HG03469 (cell line): ENCODE data around the gene NR1D1.
A peak's percentile ranks its signal among the peaks of the same experiment; 100 is the strongest.

Experiments used
- ATAC-seq: cut with Tn5 transposase; IDR thresholded peaks from one replicate; pipeline ENCODE4 v1.9.1; 2021; ENCODE audit warnings: mild to moderate bottlenecking, moderate library complexity, moderate number of reproducible peaks; ENCODE audit not compliant: unreplicated experiment

Gene NR1D1

DNA sequence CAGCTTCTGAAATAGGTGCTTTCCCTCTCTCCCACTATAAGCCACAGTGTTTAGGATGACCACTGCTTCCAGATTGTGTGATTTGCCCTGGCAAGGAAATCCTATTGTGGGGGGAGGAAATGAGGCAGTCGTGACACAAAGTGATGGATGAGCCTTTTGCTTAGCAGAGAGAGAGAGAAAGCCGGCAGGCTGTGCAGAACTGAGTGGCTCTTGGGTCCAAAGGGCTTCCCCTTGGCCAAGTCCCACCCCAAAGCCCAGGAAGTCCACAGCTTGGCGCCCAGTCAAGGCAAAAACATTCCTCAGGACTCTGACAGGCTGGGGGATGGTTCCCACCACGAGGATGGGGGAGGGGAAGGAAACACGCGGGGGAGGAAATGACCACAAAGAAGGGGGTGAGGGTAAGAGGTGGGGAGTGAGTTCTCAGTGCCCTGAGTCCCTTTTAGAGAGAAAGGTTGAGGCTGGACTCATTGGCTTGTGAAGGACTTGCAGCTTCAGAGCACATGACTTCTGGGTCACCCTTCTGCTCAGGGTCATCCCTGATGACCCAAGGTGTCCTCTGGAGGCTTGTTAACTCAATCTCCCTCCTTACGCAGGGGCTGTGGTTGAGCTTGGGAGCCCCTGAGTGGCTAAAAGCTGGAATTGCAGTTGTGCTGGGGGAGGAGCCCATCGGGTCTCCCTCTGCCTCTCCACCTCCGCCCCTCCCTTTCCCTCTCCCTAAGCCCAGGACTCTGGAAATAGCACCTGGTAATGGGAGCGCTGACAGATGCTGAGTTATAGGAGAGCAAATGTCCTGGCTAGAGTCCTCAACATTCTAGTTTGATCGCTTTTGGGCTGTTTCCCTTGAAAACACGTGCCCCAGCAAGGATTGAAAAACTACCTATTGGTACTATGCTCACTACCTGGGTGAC lies 11.1 kb upstream of the NR1D1 start:
- ATAC-seq, result no peak

DNA sequence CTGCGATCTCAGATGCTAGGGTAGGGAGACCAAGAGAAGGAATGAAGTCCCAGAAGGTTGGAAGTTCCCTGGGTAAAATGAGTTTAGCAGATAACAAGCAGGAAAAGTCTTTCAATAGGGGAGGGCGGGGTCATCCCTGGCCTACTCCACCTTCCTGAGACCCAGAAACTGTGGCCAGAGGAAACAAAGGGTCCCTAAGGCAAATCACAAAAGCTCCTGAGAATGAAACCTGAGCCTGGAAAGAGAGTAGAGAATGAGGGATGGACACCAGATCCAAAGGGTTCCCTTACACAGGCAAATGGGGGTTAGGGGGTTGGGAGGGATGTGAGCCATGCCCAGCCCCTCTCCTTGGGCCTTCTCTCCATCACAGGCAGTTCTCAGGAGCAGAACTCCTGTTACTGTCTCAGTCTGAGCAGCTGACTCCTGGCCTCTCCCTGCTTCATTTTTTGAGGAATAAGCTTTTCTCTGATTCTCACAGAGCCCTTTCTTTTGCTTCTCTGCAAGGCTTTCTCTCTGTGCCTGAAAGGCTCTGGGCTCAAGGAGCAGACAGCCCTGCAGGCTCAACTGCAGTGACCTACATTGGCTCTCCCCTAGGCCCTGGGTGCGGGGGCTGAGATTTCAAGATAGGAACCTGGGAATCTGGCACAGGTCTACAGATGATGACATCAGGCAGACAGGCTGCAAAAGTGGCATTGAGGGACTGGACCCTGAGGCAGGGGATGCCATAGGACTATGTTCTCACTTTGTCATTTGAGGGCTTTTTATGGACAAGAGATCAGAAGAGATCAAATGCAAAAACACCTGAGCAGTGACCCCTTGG lies 9.8 kb upstream of the NR1D1 start:
- ATAC-seq, result no peak

DNA sequence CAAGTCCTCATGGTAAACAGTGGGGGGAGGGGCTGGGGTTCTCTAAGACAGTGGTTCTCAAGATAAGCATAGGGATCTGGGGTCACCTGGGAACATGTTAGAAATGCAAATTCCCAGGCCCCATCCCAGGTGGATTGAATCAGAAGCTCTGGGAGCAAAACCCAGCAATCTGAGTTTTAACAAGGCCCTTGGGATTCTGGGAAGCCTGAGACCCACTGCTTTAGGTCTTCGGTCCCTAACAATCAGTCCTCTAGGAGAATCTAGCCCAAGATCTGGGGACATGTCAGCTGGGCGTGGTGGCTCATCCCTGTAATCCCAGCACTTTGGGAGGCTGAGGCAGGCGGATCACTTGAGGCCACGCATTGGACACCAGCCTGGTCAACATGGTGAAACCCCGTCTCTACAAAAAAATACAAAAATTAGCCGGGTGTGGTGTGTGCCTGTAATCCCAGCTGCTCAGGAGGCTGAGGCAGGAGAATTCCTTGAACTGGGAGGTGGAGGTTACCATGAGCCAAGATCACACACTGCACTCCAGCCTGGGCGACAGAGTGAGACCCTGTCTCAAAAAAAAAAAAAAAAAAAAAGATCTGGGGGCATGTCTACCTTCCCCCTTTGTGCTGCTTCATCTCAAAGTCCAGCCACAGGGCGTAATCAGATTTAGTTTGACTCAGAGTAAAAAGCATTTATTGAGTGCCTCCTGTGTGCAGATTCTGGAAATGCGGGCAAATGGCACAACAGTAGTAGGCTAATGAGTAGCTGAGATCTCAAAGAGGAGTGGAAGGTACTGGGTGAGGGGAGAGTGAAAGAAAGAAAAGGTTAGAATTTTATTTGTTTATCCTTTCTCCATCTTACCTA lies 8.8 kb upstream of the NR1D1 start:
- no peak for ATAC-seq

DNA sequence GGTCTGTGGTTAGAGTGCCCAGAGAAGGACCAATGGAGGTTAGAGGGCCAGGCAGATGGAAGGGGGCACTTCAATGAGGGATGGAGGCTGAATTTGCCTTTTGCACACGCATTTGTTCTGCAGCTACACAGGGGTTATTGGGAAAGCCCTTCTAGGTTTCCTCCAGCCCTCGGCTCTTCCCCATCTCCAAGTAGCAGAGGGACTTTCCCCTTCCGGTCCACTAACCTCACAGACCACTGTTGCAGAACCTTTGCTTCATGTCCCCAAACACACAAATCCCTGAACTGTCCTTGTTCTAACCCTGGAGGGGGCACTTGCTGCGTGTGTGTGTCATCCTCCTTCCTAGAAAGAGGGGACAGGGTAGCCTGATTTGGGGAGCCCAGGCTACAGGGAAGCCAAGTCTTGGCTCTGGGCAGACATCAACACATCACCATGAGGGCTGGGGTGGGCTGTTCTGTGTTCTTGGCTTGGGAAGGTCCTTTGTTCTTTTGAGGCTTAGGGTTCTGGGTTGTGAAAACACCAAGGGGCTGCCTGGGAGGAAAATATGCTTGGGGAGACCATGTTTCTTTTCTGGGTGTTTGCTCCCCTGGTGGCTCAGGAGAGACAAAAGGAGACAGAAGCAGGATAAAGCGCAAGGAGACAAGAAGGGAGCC lies 7.3 kb upstream of the NR1D1 start:
- no peak for ATAC-seq

DNA sequence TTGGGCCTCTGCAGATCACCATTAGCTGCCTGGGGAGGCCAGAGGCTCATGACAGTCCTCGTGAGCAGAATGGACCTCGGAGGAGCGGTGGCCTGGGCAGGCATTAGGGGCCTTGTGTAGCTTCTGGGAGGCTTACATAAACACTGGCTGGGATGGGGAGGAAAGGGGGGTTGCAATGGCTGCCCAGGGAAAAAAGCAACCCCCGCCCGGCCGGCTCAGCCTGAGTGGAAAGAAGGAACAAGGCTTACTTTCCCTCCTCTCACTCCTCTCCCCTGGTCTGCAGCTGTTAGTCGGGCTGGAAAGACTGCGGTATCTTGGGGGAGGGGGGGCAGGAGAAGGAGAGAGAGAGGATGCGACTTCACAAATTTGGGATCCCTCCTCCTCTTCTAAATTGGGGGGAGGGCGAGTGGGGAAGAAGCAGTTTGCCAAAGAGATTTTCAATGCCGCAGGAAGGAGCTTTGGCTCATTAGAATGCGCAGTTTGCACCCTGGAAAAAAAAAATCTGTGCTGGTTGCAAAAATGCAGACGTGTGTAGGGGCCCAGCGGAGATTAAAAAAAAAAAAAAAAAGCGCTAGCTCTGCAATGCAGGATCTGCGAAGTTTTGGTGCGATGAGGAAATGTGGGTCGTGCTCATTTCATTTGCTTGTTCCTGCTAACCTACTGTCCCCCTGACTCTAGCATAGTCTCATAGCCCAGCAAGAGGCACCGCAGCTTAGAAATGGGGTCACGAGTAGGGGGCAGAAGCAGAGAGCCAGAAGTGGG lies 6.6 kb upstream of the NR1D1 start:
- ATAC-seq, result no peak

DNA sequence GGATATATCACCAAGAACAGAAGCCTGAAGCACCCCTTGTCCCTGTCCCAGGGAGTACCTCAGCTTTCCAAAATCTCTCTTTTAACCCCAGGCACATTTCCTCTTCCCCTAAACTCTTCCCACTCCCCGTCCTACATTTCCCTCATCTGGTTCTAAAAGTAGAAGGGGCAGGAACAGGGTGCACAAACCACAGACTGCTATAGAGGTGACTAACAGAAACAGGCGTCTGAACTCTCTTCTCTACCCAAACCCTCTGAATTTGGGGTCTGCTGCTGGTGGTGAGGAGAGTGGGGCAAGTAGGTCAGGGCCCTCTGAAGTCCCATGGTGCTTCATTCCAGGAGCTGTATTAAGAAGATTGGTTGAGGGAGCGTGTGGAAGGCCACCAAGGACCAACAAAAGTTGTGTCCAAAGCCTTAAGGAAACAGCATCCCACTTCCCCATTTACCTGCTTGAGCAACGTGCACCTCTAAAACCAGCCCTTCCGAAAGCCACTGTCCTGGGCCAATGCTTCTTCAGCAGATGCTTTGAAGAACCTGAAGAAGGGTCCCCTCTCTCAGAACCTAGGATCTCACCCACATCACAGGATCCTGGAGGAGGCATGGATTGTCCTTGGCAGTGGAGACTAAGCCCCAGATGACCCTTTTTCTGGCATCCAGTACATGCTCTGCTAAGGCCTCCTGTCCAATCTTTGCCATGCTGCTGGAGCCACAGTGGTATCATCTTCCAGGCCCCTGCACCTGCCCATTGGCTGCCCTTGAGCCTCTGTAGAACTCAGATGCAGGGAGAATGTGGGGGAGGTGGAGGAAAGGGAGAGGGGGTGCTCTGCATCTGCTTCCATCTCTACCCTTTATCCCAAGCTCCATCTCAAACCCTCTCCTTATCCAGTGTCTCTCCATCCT lies 5.7 kb upstream of the NR1D1 start:
- ATAC-seq, result no peak

DNA sequence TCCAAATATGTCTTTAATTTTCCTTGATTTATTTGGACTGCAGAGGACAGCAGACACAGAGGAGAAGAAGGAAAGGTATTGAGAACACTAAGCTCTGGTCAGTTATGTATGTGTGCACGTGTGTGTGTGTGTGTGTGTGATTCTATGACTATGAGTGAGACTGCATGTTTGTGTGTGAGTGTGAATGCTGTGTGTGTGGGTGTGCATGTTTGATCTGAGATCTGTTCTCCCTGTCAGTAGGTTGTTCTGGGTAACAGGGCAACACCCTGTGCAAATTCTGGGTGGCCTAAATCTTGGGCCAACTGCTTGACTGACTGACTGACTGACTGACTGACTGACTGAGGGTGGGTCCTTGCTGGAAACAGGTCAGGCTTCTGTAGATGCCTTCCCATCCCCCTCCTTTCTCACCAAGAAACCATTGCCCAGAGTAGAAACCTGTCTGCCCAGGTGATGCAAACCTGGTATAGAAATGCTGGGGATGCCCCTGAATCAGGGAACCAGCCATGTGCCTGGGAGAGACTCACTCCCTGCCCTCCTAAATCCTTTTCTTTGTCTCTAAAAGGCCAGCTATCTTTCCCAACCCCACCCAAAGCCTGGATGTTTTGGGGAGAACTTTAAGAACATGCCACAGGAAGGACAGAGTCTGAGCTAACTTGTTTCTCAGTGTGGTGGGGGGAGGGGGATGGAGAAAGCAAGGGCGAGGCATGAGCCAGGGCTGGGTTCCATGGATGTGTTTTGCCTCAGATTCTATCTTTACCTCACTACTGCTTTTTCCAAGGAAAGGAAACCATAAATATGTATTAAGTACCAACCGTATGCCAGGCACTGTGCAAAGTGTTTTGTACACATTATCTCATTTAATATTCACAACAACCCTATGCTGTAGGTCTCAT lies 4.5 kb upstream of the NR1D1 start:
- no peak for ATAC-seq

DNA sequence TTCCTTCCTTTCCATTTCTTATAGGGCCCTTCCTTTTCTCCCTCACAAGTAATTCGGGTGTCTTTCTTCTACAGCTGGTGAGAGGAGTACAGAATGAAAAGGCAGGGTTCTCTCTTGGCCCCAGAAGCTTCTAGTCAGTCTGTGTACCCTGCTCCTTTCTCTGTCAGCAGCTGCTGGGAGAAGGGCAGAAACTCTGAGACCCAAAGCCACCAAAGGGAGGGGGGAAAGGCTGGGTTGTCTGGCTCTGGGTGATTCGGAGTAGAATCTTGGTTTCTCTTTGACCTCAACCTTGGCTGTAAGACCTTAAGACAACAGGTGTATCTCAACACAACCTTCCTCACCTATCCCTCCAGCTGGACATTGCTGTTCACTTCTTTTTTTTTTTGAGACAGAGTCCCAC lies 3.3 kb upstream of the NR1D1 start:
- no peak for ATAC-seq

DNA sequence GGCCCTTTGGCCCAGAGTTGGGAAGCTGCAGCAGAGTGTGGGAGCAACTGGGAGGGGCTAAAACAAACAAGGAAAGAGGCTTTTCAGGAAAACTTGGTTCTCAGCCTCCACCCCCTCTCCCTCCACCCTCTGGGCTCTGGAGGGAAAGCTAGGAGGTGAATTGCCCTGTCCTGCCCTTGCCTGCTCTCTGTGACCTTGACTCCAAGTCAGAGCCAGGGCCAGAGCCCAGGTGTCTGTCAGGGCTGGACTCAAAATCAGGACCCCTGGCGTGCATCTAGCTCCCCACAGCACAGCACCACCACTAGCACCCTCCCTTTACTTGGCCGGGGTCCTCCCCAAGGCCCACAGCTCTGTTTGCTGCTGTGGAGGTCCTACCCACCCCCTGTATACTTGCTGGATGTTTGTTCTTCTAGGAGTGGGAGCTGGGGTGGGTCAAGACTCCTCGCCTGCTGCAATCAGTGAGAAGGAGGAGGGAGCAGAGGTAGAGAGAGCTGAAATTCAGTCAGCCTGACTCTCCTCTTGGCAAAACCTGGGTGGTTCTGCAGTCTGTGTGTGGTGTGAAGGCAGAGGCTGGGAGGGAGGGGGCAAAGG lies 2.8 kb upstream of the NR1D1 start:
- no peak for ATAC-seq

DNA sequence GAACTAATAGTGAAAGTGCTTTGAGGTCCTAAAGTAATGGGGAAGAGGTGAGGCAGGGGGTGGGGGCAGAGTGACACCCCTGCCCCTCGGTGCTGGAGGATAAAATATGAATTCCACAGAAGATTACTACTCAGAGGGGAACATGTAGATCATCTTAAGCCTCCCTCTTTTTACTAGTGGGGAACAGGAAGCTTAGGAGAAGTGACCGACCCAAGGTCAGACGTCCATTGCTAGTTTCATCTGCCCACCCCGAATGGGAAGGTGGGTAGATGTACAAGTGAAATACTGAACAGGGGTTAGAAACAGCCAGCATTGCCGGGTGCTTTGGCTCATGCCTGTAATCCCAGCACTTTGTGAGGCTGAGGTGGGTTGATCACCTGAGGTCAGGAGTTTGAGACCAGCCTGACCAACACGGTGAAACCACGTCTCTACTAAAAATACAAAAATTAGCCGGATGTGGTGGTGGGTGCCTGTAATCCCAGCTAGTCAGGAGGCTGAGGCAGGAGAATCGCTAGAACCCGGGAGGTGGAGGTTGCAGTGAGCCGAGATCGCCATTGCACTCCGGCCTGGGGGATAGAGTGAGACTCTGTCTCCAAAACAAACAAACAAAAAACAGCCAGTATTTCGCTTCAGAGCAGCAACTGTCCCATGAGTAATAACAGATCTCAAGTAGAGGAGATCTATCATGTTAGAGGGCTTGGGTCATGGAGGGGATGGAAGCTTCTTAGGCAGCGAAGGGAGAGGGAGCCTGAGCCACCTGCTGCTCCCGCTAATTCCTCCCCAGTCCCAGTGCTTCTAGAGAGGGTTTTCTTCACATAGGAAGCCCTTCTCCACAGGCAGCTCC lies 1.2 kb upstream of the NR1D1 start:
- no peak for ATAC-seq

DNA sequence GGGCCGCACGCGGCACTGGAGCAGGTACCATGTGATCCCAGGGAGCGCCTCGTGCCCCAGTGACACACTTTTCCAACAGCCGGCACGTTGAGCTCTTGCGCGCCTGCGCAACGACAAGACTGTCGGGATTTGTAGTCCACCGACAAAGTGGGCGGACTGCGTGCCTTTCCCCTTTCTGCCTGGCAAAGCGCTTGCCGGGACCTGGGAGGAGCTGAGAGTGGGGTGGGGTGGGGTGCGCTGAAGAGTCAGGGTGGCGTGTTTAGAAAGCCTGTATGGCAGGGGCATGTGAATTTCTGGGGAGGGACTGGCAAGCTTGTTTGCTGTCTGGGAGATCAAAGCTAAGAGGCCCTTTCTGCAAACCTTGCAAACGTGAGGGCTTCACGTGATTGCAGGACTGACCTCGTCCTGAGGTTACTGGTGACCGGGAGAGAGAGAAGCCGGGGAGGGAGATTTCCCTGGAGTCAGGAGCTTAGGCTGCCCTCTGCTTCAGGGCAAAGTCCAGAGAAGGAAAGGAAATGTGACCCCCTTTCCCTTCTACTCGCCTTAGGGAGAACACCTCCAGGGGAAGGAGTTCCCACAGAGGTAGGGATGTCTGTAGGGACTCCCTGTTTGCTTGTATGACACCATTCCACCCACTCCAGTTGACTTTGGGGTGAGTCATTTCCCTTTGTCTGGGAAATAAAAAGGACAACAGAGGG lies 429 bp upstream of the NR1D1 start:
- ATAC-seq, result no peak

DNA sequence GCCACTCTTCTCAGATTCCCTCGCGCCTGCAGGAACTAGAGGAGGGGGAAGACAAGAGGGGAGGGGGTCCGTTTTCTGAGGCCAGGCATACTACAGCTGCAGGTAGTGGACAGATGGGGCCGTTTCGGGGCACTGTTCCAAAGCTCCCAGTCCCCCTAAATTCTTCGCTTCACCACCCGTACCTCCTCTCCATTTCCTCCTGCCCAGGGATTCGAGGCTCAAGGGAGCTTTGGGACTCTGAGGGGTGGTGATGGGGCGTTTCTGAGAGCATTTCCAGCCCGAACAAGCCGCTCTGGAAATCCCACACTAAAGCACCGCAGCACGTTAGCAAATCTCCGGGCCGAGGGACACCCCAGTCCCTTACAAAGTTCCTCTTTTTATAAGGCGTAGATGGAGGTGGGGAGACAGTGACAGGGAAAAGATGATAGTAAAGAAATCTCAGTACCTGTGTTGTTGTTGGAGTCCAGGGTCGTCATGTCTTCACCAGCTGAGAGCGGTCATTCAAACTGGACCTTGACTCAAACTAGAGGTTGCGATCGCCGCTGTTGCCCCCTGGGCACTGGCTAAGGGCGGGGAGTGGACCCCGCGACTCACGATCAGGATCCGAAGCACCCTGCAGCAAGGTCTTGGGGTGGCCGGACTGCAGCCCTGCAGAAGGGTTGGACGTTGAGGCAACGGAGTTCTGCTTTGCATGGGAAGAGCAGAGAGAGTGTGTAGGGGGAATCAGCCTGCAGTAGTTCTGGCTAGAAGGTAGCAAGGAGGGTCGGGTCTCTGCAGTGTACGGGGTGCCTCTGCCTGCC lies 570 bp downstream of the NR1D1 start:
- ATAC-seq, result no peak

DNA sequence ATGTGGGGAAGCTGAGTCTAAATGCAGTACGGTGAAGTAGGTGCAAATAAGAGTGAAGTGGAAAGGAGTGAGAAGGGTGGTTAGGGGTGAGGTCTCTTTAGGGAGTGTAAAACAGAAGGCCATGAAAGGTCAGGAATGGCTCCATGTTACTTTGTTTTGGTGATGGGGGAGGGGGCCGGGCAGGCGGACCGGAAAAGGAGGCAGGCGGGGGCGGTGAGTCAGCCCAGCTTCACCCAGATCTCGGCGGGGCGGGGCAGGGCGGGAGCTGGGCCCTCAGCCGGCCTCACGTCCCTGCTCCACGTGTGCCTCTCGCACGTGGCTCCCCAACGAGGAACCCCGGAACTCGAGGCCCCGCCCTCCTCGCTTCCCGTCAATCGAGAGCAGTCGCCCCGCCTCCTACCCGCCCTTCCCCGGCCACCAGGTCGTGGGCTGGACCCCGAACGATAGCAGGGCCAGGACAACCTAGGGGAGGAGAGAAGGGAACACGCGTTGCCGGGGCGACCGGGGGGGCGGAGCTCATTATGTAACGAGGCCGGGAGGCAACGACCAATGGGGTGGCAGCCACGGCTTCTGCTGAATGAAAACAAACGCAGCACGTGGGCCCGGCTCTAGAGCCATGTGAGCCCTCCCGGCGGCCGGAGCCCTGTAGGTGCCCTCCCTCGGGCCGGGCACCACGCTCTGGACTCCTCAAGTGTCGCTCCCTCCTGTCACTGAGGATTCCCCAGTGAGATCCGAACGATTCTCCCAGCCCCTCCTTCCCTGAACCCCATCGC lies 1.4 kb downstream of the NR1D1 start:
- ATAC-seq, result peak; percentile 25
